Subcutaneous adipose tissue (tissue), 4 donors: ENCODE measurements around the gene SEPSECS. TPM values are rescaled to one million over a fixed set of nuclear protein-coding genes. Genes with fewer than 3 reads are reported as not detected.

Source experiments
- CTCF ChIP-seq: fragments of 450-650 bp; IDR thresholded peaks from one replicate; pipeline ENCODE4 v1.5.1; 2016; ENCODE audit warnings: low read depth, mild to moderate bottlenecking, control low read depth, antibody characterized with exemption, moderate library complexity
- total RNA-seq, 4 donors: library from RNA; depleted of rRNA; stranded (reverse); fragments of >200 nt; gene quantifications; one replicate each; pipeline ENCODE4 v1.1.0, GENCODE V29; 2016

The SEPSECS gene
- total RNA-seq, 4 donors from 2014 or later = 10.9 to 14.7 (median 11.7) TPM

DNA sequence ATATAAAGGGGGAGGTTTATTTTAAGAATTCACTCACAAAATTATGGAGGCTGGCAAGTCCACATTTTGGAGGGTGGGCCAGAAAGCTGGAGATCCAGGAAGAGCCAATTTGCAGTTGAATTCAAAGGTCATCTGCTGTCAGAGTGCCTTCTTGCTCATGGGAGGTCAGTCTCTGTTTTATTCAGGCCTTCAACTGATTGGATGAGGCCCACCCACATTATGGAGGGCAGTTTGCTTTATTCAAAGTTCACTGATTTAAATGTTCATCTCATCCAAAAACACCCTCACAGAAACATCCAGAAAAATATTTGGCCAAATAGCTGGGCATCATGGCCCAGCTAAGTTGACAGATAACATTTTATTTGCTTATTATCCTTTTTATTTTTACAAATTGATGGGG, 59.5 kb downstream of the SEPSECS start:
- no peak for TF ChIP-seq CTCF

- TF ChIP-seq CTCF = no peak
Measured at GRCh38 chr4:25100021-25100555, 60.2 kb downstream of the SEPSECS start.

DNA sequence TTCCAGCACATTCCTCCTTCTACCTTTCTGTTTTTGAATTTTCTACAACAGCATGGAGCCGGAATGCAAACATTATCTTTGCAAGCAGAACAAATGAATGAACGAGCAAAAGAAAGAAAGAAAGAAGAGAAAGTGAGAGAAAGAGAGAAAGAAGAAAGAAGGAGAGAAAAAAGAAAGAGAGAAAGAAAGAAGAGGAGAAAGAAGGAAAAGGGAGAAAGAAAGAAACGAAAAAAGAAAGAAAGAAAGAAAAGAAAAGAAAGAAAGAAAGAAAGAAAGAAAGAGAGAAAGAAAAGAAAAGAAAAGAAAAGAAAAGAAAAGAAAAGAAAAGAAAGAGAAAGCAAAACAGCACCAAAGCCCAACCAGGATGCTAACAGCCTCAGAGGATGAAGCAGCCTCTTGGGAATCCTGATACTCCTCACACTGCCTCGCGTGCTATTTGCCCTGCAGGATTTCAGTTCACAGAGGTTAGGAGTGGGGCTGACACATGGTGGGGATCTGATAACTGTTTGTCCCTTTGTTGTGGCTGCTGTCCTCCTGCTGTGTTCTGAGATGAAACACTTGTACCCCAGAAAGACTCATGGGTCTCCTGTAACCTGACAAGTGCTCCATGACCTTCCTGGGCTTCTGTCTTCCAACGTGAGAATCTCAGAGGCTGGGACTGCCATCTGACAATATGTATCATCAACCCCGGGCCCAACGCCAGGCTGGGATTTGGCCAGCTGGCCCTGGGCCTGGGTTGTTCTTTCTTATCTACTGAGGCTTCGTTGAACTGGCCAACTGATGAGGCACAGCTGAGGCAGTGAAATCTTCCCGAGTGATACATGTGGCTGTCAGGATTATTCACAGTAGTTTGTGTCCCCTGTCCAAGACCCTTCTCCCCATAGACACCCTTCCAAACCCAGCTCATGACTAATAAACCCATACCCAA, 61.0 kb downstream of the SEPSECS start:
- TF ChIP-seq CTCF = no peak

- TF ChIP-seq CTCF = no peak
Measured at GRCh38 chr4:25096981-25097443, 63.2 kb downstream of the SEPSECS start.

GRCh38 chr4:25096251-25096980, 63.8 kb downstream of the SEPSECS start:
- no peak for TF ChIP-seq CTCF

DNA sequence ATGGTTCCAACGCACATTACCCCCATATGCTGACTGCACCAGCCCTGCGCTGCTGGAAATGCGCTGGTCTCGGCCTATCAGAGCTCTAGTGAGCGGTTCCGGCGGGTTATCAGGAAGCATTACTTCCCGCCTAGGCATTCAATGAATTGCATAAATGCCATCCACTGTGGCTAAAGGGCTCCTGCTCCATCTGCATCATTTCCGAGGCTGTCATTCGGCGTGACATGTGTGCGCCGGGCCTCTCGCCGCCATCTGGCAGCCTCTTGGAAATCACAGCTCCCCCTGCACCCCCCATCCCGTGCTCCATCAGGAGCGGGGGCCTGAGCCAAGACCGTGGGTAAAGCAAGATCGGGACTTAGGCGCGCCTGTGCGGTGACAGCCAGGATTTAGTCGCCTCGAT, 64.4 kb downstream of the SEPSECS start:
- TF ChIP-seq CTCF = no peak

DNA sequence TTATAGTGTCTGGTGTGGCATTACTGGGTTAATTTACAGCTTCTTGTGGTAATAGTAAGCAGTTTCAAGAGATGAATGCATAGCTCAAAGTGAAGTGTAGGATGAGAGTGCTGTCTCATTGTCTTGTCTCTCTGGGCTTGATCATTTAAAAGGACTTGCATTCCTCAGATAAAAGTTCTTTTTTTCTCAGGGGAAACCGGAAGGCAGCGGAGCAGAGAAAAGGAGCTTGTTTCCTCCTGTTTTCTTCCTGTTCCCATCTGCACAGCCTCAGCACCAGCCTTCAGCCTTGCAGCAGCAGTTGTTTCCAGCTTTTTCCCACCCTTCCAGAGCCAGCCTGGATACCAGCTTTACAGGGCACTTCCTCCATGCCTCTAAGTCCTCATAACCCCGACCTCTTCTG, 68.1 kb downstream of the SEPSECS start:
- TF ChIP-seq CTCF = no peak
